GM10248 (cell line): ENCODE measurements around the gene SCN2B.

Experiments
- CTCF ChIA-PET: fragments of 300-600 bp; sonication (Branson Sonifier 250); formaldehyde crosslinking; extraction: SDS; loops from one replicate; lab custom pipeline; 2021; ENCODE audit warnings: antibody characterized with exemption; lab: Yijun Ruan, JAX
- POLR2A ChIA-PET: fragments of 350-650 bp; sonication (Branson Sonifier 250); formaldehyde crosslinking; extraction: SDS; loops from one replicate; lab custom pipeline; 2020; ENCODE audit warnings: antibody characterized with exemption; lab: Yijun Ruan, JAX
- DNase-seq: peaks from one replicate; pipeline ENCODE4 v3.0.0; 2012; ENCODE audit errors: extremely low spot score
- CTCF ChIP-seq: IDR thresholded peaks from 2 replicates; pipeline ENCODE4 v1.5.1; 2012; ENCODE audit warnings: mild to moderate bottlenecking, low read depth; ENCODE audit errors: extremely low read depth, missing control alignments, control extremely low read depth

Gene SCN2B

DNA sequence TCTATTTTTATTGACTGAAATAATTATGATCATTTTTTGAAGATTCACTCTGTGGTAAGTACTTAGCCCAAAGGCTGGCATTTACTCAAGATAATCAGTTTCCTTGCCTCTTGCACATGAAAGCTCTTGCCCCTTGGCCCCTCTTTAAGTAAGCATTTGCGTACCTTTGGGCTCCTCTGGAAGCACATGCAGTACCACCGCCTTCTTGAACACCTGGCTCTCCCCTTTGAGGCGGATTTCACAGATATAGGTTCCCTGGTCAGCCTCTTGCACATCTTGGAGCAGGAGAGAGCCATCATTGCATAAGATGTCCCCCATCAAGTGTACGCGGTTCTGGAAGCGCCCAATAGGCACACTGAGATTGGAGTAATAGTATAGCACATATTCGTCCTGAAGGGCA is 33.9 kb upstream of the SCN2B start:
- no peak for DNase-seq
- no peak for TF ChIP-seq CTCF
- POLR2A ChIA-PET, result no interaction called here
- CTCF ChIA-PET, result interaction anchor here (1.1 to 8.6 kb wide), 3 partner anchors 11 to 39 kb away, joined by 3 to 90 read pairs (median 9); no protein-coding TSS in a partner anchor

DNA sequence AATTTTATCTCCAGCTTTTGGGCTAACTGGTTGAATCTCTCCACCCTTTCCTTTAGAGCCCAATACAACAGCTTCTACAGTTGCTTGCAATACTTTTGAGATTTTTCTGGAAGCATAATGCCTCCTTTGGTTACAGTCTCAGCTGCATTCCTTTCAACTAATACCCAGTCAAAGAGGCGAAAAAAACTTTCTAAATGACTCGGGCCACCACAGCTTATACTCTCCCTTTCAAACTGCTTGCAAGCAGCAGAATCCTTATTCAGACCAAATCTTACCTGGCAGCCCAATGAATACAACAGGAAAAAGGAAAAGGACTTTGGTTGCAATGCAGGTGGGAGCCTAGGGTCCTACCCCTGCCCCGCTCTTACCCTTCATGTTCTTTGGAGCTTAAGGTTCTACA is 32.6 kb upstream of the SCN2B start:
- CTCF ChIA-PET, result interaction anchor here (1.1 to 8.6 kb wide), 6 partner anchors 10 to 87 kb away, joined by 3 to 90 read pairs (median 6); no protein-coding TSS in a partner anchor
- POLR2A ChIA-PET, result no interaction called here
- no peak for TF ChIP-seq CTCF
- no peak for DNase-seq

GRCh38 chr11:118207079-118207478 is 30.6 kb upstream of the SCN2B start:
- DNase-seq, result no peak
- TF ChIP-seq CTCF, result no peak
- ChIA-PET POLR2A (no interaction called here), CTCF (interaction anchor here (1.0 to 8.6 kb wide), 2 partner anchors 8 to 84 kb away, joined by 3 to 90 read pairs; no protein-coding TSS in a partner anchor)

- no peak for TF ChIP-seq CTCF
- ChIA-PET POLR2A (no interaction called here), CTCF (interaction anchor here (1.0 kb wide), 1 partner anchor 85 kb away, joined by 3 read pairs; no protein-coding TSS in a partner anchor)
- no peak for DNase-seq
Measured at GRCh38 chr11:118206391-118207031, 30.1 kb upstream of the SCN2B start.

- no peak for TF ChIP-seq CTCF
- POLR2A ChIA-PET, result no interaction called here
- CTCF ChIA-PET, result interaction anchor here (1.0 to 1.1 kb wide), 2 partner anchors 11 to 86 kb away, joined by 3 to 4 read pairs; no protein-coding TSS in a partner anchor
- DNase-seq, result no peak
Measured at GRCh38 chr11:118205606-118206378, 29.4 kb upstream of the SCN2B start.

DNA sequence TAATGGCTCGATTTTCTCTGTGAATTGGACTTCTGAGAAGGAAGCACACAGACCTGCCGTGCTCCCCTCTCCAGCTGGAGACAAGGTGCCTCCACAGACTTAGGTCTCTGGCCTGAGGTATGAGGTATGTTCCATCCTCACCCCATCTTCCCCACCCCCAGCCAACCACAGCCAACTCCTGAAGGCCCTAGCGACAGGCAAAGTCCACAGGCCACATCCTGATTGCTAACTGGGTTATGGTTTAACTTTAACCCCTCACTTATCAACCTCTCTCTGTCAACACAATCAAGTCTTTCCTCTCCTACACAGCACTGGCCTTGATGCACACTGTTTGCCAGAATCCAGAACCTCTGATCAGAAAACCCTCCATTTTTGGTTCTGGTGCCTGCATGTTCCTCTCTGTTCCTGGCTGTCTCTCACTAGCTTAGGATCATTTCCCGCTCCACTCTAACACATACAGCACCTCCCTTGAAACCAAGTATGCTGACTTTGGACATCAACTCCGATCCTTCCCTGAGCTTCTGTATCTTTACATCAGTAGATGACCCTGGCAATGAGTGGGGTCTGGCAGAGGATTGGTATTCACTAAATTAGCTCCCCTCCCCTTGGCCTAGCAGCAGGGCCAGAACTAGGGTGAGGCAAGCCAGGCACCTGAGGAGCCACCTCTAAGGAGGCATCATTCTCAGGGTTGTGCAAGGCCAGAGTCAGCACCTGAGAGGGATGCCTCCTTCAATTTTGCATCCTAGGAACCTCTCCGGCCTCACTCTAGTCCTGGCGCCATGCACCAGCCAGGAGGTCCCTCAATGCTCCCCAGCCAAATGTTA is 26.4 kb upstream of the SCN2B start:
- no peak for DNase-seq
- TF ChIP-seq CTCF, result no peak
- POLR2A ChIA-PET, result no interaction called here
- CTCF ChIA-PET, result interaction anchor here (0.7 to 2.1 kb wide), 8 partner anchors 10 to 151 kb away, joined by 3 to 10 read pairs (median 4); no protein-coding TSS in a partner anchor
